GM12892 (cell line): ENCODE data around the gene C1QTNF1. TPM values are rescaled to one million over a fixed set of nuclear protein-coding genes. Genes with fewer than 3 reads are reported as not detected.

Source experiments
- DNase-seq: peaks from one replicate; pipeline ENCODE4 v3.0.0; 2011; ENCODE audit not compliant: insufficient read length
- FAIRE-seq: peaks from 2 replicates; lab custom pipeline; 2011; peaks lifted over from hg19 to GRCh38; lab: Jason Lieb, UNC
- POLR2A ChIP-seq: IDR thresholded peaks from 2 replicates; pipeline ENCODE4 v1.6.1; 2011; ENCODE audit warnings: low read depth, low read length, control low read depth
- POLR2AphosphoS5 ChIP-seq: IDR thresholded peaks from 2 replicates; pipeline ENCODE4 v1.6.1; 2011; ENCODE audit warnings: low read depth, low read length, control low read depth
- TAF1 ChIP-seq: IDR thresholded peaks from 2 replicates; pipeline ENCODE4 v1.6.1; 2011; ENCODE audit warnings: low read depth, mild to moderate bottlenecking, control low read depth, low read length, borderline replicate concordance
- polyA plus RNA-seq: library from polyadenylated mRNA; unstranded; fragments of >200 nt; gene quantifications from one replicate; pipeline ENCODE4 v1.2.1, GENCODE V29; 2012; ENCODE audit warnings: missing spikeins, inconsistent platforms; ENCODE audit not compliant: missing spikeins

The C1QTNF1 gene
- 0.08 TPM for polyA plus RNA-seq

GRCh38 chr17:79023886-79024771 lies at the start of gene C1QTNF1:
Gene C1QTNF1 (plus strand): TSS chr17:79024169. CDS start chr17:79043969, 19,800 bp downstream.
- no peak for TF ChIP-seq POLR2AphosphoS5
- no peak for TF ChIP-seq TAF1
- no peak for TF ChIP-seq POLR2A
- FAIRE-seq (no peak), DNase-seq (peak; percentile 56)

- FAIRE-seq, result no peak
- DNase-seq, result no peak
- TF ChIP-seq POLR2A (no peak), POLR2AphosphoS5 (no peak), TAF1 (no peak)
Observed at GRCh38 chr17:78974635-78975591, 49.1 kb upstream of the C1QTNF1 start.

- TF ChIP-seq POLR2A (no peak), TAF1 (no peak), POLR2AphosphoS5 (no peak)
- FAIRE-seq (no peak), DNase-seq (no peak)
Observed at GRCh38 chr17:78976907-78977680, 46.9 kb upstream of the C1QTNF1 start.

- TF ChIP-seq TAF1, result no peak
- no peak for TF ChIP-seq POLR2AphosphoS5
- TF ChIP-seq POLR2A, result no peak
- no peak for DNase-seq
Observed at GRCh38 chr17:78977681-78977943, 46.4 kb upstream of the C1QTNF1 start.

GRCh38 chr17:78977997-78978973 lies 45.7 kb upstream of the C1QTNF1 start:
- FAIRE-seq, result no peak
- no peak for DNase-seq
- no peak for TF ChIP-seq POLR2A

More at GRCh38 chr17:78977681-78977943, 46.4 kb upstream of the C1QTNF1 start:
- FAIRE-seq, result no peak

- no peak for FAIRE-seq
- no peak for DNase-seq
- no peak for TF ChIP-seq TAF1
- no peak for TF ChIP-seq POLR2A
- TF ChIP-seq POLR2AphosphoS5, result no peak
Observed at GRCh38 chr17:78979780-78980623, 44.0 kb upstream of the C1QTNF1 start, which contains the start of gene LGALS3BP. Gene LGALS3BP (minus strand): TSS chr17:78979923. CDS start chr17:78977191, 2,732 bp downstream.

GRCh38 chr17:78980624-78980972 lies 43.4 kb upstream of the C1QTNF1 start:
- DNase-seq, result no peak
- TF ChIP-seq POLR2A (no peak), POLR2AphosphoS5 (no peak), TAF1 (no peak)
- no peak for FAIRE-seq

- FAIRE-seq (no peak), DNase-seq (no peak)
- TF ChIP-seq TAF1 (no peak), POLR2AphosphoS5 (no peak), POLR2A (no peak)
Observed at GRCh38 chr17:78981010-78981888, 42.7 kb upstream of the C1QTNF1 start.

- DNase-seq (no peak), FAIRE-seq (no peak)
- no peak for TF ChIP-seq TAF1
- no peak for TF ChIP-seq POLR2AphosphoS5
- TF ChIP-seq POLR2A, result no peak
Observed at GRCh38 chr17:78985395-78985794, 38.6 kb upstream of the C1QTNF1 start.
